NCI-H128 (cell line): ENCODE results near the gene UBXN2A.

Experiments used
- DNase-seq: peaks from one replicate; lab custom pipeline; 2025; ENCODE audit not compliant: unreplicated experiment; lab: John Stamatoyannopoulos, UW

UBXN2A gene

DNA sequence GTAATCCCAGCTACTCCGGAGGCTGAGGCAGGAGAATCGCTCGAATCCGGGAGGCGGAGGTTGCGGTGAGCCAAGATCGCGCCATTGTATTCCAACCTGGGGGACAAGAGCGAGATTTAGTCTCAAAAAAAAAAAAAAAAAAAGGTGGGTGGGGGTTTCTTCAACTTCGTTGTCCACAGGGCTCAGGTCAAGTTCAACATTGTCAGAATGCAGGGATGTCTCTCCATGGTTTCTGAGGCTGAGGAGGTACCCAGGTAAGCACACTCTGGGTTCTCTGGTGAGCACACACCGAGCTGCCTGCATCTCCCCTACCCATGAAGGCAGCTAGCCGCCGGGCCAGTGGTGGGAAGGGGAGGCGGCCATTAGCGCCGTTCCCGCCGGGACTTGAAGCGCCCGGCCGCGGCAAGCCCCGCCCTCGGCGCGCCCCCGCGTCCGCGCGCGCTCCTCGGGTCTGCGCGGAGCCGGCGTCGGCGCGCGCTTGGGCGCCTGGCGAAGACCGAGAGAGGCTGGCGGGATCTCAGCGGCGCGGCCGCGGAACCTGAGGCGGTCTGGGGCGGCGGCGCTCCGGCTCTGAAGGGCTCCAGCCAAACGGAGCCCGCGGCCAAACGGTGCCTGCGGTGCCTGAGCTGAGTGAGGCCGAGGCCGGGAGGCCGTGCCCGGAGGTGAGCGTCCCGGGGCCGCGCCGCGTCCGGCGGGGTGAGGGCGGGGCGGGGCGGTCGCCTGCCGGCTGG lies at the start of gene UBXN2A:
Gene UBXN2A, plus strand, starts transcription at position 477 of the 731 bp plus-strand sequence. CDS start 17,852 bp downstream, outside the sequence.
- peak; percentile 60 for DNase-seq

DNA sequence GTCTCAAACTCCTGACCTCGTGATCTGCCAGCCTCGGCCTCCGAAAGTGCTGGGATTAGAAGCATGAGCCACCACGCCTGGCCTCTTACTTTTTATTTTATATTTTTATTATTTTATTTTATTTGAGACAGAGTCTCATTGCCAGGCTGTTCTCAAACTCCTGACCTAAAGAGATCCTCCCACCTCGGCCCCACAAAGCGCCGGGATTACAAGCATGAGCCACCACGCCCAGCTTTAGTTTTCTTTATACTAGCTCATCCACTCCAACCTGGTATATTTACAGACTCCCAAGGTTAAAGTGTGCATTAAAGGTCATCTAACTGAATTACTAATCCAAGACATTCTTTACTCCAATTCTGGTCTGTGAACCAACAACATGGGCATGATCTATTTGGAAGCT lies 40.1 kb upstream of the UBXN2A start:
- DNase-seq, result no peak

- no peak for DNase-seq
These were observed 39.5 kb upstream of the UBXN2A start for GRCh38 chr2:23900541-23901322.

DNA sequence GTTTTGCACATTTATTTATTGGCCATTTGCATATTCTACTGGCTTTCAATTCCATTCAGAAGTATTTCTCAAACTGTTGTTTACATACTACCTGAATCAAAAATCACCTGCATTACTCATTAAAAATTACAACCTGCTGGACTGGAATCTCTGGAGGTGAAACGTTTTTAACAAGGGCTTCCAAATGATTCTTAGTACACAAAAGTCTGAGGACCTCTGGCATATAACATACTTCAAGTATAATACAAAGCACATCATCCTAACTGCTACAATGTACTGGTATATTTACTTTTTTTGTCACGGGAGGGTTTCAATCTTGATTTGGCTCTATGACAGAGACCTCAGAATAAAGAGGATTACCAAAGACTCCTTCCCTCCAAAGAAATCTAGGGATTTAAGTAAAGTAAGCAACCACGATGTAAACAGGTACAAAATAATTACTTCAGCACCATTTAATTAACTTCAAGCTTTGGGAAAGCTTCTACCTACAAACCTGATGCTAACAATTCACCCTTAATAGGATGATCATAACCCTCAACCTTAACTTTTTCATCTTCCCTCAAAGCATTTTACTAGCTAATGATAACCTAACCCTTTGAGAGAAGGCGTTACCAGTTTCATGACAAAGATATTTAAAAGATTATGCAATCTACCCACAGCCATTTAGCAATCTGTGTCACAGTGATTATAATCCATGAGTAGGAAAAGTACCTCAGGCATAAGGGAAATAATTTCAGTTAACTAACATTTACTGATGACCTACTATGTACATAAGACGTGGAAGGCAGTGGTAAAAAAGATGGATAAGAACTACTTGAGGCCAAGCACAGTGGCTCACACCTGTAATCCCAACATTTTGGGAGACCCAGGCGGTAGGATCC lies 38.1 kb upstream of the UBXN2A start:
- DNase-seq, result no peak

DNA sequence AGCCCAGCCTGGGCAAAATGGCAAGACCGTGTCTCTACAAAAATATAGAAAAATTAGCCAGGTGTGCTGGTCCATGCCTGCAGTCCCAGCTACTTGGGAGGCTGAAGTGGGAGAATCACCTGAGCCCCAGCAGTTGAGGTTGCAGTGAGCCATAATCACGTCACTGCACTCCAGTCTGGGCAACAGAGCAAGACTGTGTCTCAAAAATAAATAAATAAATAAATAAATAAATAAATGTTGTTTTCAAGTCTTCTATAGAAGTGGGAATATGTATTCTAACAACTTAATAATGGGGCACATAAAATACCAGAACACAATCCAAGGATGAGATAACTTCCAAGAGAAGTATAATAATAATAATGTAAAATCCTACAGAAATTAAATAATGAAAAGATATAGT lies 37.2 kb upstream of the UBXN2A start:
- DNase-seq, result no peak

DNA sequence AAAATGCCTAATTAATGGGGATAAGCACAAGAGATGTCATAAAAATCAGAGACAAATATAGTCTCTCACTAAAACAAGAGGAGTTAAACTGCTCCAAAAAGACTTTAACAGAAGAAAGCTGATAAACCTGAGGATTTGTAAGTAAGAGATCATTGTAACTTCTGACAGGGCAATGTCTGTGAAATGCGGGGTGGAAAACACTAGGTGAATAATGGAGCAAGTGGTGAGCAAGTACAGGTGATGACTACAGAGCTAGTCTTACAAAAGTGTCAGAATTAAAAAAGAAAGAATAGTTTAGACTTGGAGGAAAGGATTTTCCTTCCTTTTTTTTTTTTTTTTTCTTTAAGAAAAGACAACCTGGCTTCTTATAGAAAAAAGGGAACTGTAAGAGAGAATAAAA lies 36.0 kb upstream of the UBXN2A start:
- no peak for DNase-seq

- DNase-seq, result no peak
These were observed 35.6 kb upstream of the UBXN2A start for GRCh38 chr2:23904692-23905091.

DNA sequence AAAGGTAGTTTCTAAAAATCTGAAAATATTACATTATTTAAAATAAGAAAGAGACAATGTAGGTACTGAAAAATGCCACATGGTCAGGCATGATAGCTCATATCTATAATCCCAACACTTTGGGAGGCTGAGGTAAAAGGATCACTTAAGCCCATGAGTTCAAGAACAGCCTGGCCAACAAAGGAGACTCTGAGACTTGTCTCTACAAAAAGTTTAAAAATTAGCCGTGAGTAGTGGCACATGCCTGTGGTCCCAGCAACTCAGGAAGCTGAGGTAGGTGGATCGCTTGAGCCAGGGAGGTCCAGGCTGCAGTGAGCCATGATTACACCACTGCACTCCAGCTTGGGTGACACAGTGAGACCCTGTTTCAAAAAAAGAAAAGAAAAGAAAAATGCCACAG lies 35.1 kb upstream of the UBXN2A start:
- DNase-seq, result no peak

- no peak for DNase-seq
These were observed 28.2 kb upstream of the UBXN2A start for GRCh38 chr2:23912054-23912453.

- no peak for DNase-seq
These were observed 24.9 kb upstream of the UBXN2A start for GRCh38 chr2:23915327-23915726.

DNA sequence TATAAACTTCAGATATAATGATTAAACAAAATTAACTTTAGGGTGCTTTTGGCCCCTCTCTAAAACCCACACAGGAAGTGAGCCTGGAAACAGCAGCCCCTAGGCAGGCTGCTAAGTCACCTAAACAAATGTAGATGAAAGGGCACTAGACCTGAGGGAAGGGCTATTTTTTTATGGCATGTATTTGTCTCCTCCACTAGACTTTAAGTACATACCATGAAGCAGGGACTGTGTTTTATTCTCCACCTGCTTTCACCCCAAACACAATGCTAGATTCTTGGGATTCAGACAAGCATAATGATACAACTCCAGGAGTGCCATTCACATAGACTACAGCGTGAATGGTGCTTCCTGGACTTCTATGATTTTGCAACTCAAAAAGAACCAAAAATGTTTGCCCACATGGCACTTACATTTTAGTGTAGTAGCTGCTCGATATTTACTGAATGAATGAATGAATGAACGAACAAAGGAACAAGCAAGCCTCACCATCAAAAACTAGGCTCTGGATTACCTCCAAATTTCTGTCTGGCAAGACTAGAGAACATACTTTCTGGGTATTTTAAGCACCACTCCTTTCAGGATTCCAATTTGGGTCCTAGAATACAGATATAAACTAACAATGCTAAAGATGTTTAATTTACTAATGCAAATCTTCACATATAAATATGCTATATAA lies 23.4 kb upstream of the UBXN2A start:
- DNase-seq, result no peak

- no peak for DNase-seq
These were observed 21.3 kb upstream of the UBXN2A start for GRCh38 chr2:23918837-23919489.

- DNase-seq, result no peak
These were observed 15.5 kb upstream of the UBXN2A start for GRCh38 chr2:23924589-23925359.

DNA sequence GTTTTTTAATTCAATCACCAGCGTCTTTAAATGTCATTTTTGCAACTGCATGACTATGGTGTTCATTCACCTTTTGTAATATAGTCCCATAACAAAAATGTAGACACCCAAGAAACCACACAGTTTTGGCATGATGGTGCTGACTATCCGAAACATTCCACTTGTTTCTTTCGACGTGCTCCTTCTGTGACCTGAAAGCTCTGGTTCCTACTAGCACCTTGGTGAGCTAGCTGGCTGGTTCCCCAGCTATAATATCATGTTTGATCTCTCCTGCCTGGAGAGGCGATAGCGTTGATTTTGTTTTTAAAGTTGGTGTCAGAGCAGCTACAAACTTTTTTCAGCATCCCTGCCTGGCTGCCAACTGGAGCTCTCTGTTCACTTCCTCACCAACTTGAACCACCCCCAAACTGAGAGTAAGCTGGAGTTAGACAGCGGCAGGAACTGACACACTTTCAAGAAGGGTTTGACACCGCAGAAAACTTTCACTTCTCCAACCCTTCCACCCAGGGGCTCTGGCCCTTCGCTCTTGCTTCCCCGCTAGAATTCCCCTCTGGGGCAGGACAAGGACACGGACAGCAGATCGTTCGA lies 14.5 kb upstream of the UBXN2A start:
- DNase-seq, result no peak

DNA sequence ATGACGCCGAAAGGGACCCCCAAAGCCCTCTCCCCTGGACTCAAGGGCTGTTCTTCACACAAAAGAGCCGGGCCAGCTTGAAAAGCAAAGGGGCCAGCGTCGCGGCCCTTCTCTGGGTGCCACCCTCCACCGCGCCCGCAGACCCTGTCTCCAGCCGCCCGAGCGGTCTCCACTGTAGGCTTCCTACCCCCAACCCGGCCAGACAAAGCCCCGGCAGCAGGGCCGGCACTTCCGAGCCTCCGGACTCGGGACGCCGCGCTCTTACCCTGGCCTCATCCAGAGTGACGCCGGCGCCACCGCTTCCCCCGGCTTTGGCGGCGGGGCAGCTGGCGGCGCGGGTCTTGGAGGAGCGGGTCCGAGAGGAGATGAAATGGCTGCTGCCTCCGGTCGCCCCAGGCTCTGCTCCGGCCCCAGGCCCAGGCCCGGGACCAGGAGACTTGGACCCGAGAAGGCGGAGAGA lies 13.9 kb upstream of the UBXN2A start:
- no peak for DNase-seq

DNA sequence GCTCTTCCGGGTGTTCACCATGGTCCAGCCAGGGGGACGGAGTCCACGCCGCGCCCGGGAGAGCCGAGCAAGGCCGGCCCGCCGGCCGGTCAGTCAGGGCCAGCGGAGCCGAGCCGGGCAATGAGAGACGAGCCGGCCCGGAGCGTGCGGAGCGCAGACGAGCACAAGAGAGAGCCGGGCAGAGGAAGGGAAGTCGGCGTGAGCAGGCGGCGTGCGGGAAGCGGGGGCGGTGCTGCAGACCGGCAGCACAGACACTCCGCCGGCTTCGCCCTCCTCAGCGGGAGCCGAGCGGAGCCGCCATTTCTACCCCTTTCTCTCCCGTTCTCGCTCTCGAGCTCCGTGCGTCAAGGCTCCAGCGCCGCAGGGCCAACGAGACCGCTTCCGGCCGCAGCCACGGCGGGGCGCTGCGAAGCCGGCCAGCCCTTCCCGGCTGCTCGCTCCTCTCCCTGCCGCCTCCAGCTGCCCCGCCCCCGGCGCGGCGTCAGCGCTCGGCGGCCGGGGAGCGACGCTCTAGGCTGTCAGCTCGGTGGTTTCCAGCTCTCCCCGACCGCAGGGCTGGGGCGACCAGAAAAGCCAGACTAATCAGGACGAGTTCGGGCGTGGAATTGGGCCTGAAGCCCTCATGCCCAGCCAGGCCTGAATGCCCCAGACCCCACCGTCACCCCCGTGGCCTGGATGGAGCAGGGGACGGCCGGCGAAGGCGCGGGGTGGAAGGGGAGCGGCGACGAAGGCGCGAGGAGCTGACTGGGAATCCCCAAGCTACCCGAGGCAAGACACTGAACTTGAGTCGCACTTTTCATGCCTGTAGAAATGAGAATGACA lies 13.3 kb upstream of the UBXN2A start, which contains the start of gene ATAD2B:
Gene ATAD2B, minus strand, starts transcription at position 374 of the 822 bp plus-strand sequence. Its CDS starts 353 bp downstream, at position 21.
- peak; percentile 89 for DNase-seq

DNA sequence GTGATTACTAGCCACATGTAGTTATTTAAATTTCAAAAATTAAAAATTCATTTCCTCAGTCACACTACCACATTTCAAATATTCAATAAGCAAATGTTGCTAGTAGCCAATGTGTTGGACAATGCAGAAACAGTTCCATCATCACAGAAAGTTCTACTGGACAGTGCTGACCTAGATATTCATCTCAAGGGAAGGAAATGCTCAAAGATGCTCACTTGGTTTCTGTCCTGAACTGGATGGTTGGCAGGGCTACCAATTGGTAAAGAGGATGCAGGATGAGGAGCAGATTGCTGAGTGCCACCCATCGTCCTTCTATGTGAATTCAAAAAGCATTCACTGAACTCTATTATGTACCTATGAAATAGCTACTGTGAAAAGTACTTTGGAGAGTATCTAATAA lies 6.0 kb upstream of the UBXN2A start:
- no peak for DNase-seq
